MG63 (cell line): ENCODE results near the gene ELN. TPM values are rescaled to one million over a fixed set of nuclear protein-coding genes. Genes with fewer than 3 reads are reported as not detected.
"Not testable (repeated sequence)": the region's sequence is repeated elsewhere in the genome, so short reads cannot be mapped to it uniquely, and the experiment has no call there.

Source experiments
- DNase-seq: peaks from one replicate; pipeline ENCODE4 v3.0.0-alpha.2; 2020
- H3K27me3 ChIP-seq: fragments of 250-450 bp; sonication (Bioruptor Pico); 2 replicates; pipeline ENCODE4 v1.5.1; 2020; ENCODE audit warnings: mild to moderate bottlenecking, moderate library complexity
- H3K36me3 ChIP-seq: fragments of 250-450 bp; sonication (Bioruptor Pico); 2 replicates; pipeline ENCODE4 v1.5.1; 2020; ENCODE audit warnings: mild to moderate bottlenecking, moderate library complexity
- H3K4me3 ChIP-seq: fragments of 250-450 bp; sonication (Bioruptor Pico); 2 replicates; pipeline ENCODE4 v1.5.1; 2020; ENCODE audit warnings: mild to moderate bottlenecking, moderate library complexity
- H3K9me3 ChIP-seq: fragments of 250-450 bp; sonication (Bioruptor Pico); 2 replicates; pipeline ENCODE4 v1.5.1; 2020; ENCODE audit warnings: mild to moderate bottlenecking, moderate library complexity
- total RNA-seq: library from RNA; depleted of rRNA; stranded (reverse); fragments of >200 nt; shearing (Covaris generic); gene quantifications from 2 replicates; pipeline ENCODE4 v1.2.3, GENCODE V29; 2014; ENCODE audit warnings: low replicate concordance; rRNA removed

ELN gene
- total RNA-seq, result not detected in 2 replicates

- no peak for DNase-seq
- Histone ChIP-seq H3K27me3 (no peaks in the 10 kb centered on the region), H3K36me3 (no peaks in the 10 kb centered on the region), H3K9me3 (no peaks in the 10 kb centered on the region), H3K4me3 (no peak within 1 kb of the TSS)
Observed at GRCh38 chr7:74027683-74028320, at the start of gene ELN. TSS of gene ELN (plus strand) at chr7:74028173. CDS start at chr7:74028188, 15 bp downstream.

GRCh38 chr7:73978661-73979563 lies 49.1 kb upstream of the ELN start:
- no peaks in the 10 kb centered on the region for H3K27me3 ChIP-seq
- DNase-seq, result peak; percentile 45
- H3K36me3 ChIP-seq, result no peaks in the 10 kb centered on the region
- no peaks in the 10 kb centered on the region for H3K9me3 ChIP-seq
- H3K4me3 ChIP-seq, result no peak overlapping the region

- not testable (repeated sequence) for H3K36me3 ChIP-seq, DNase-seq, H3K27me3 ChIP-seq, H3K4me3 ChIP-seq, H3K9me3 ChIP-seq
Observed at GRCh38 chr7:73979656-73980055, 48.3 kb upstream of the ELN start.

- Histone ChIP-seq H3K9me3 (no peaks in the 10 kb centered on the region), H3K4me3 (no peak overlapping the region), H3K36me3 (no peaks in the 10 kb centered on the region), H3K27me3 (no peaks in the 10 kb centered on the region)
- DNase-seq, result no peak
Observed at GRCh38 chr7:73980206-73980605, 47.8 kb upstream of the ELN start.

GRCh38 chr7:73981933-73982332 lies 46.0 kb upstream of the ELN start:
- DNase-seq, result no peak
- Histone ChIP-seq H3K4me3 (no peak overlapping the region), H3K9me3 (no peaks in the 10 kb centered on the region), H3K36me3 (no peaks in the 10 kb centered on the region), H3K27me3 (no peaks in the 10 kb centered on the region)

- DNase-seq, result no peak
- H3K36me3 ChIP-seq, result no peaks in the 10 kb centered on the region
- no peaks in the 10 kb centered on the region for H3K9me3 ChIP-seq
- H3K27me3 ChIP-seq, result no peaks in the 10 kb centered on the region
- no peak overlapping the region for H3K4me3 ChIP-seq
Observed at GRCh38 chr7:73983437-73984164, 44.4 kb upstream of the ELN start.

- H3K4me3 ChIP-seq, result no peak overlapping the region
- no peaks in the 10 kb centered on the region for H3K27me3 ChIP-seq
- no peaks in the 10 kb centered on the region for H3K9me3 ChIP-seq
- no peaks in the 10 kb centered on the region for H3K36me3 ChIP-seq
- DNase-seq, result no peak
Observed at GRCh38 chr7:73984481-73985205, 43.3 kb upstream of the ELN start.

GRCh38 chr7:73985737-73986141 lies 42.2 kb upstream of the ELN start:
- no peaks in the 10 kb centered on the region for H3K27me3 ChIP-seq
- no peak for DNase-seq
- no peaks in the 10 kb centered on the region for H3K36me3 ChIP-seq
- no peaks in the 10 kb centered on the region for H3K9me3 ChIP-seq
- no peak overlapping the region for H3K4me3 ChIP-seq

- no peaks in the 10 kb centered on the region for H3K9me3 ChIP-seq
- no peaks in the 10 kb centered on the region for H3K36me3 ChIP-seq
- no peak overlapping the region for H3K4me3 ChIP-seq
- H3K27me3 ChIP-seq, result no peaks in the 10 kb centered on the region
- DNase-seq, result no peak
Observed at GRCh38 chr7:73986158-73986631, 41.8 kb upstream of the ELN start.

GRCh38 chr7:73987298-73987697 lies 40.7 kb upstream of the ELN start:
- Histone ChIP-seq H3K36me3 (no peaks in the 10 kb centered on the region), H3K27me3 (no peaks in the 10 kb centered on the region), H3K4me3 (no peak overlapping the region), H3K9me3 (no peaks in the 10 kb centered on the region)
- no peak for DNase-seq

- Histone ChIP-seq H3K36me3 (no peaks in the 10 kb centered on the region), H3K9me3 (no peaks in the 10 kb centered on the region)
- no peak for DNase-seq
Observed at GRCh38 chr7:73988197-73988596, 39.8 kb upstream of the ELN start.

GRCh38 chr7:73991522-73992100 lies 36.4 kb upstream of the ELN start:
- Histone ChIP-seq H3K9me3 (peaks cover 7% of the 10 kb centered on the region), H3K4me3 (no peak overlapping the region), H3K36me3 (no peaks in the 10 kb centered on the region), H3K27me3 (no peaks in the 10 kb centered on the region)
- DNase-seq, result peak; percentile 29

More at GRCh38 chr7:73988197-73988596, 39.8 kb upstream of the ELN start:
- no peak overlapping the region for H3K4me3 ChIP-seq
- no peaks in the 10 kb centered on the region for H3K27me3 ChIP-seq

- Histone ChIP-seq H3K36me3 (no peaks in the 10 kb centered on the region), H3K4me3 (no peak overlapping the region), H3K9me3 (peaks cover 7% of the 10 kb centered on the region), H3K27me3 (no peaks in the 10 kb centered on the region)
- DNase-seq, result peak; percentile 78
Observed at GRCh38 chr7:73992101-73992562, 35.8 kb upstream of the ELN start.

GRCh38 chr7:73994023-73994422 lies 34.0 kb upstream of the ELN start:
- Histone ChIP-seq H3K36me3 (no peaks in the 10 kb centered on the region), H3K27me3 (no peaks in the 10 kb centered on the region), H3K4me3 (no peak overlapping the region), H3K9me3 (peaks cover 7% of the 10 kb centered on the region)
- no peak for DNase-seq

- Histone ChIP-seq H3K9me3 (peaks cover 7% of the 10 kb centered on the region), H3K36me3 (no peaks in the 10 kb centered on the region), H3K27me3 (no peaks in the 10 kb centered on the region), H3K4me3 (no peak overlapping the region)
- no peak for DNase-seq
Observed at GRCh38 chr7:73994761-73995160, 33.2 kb upstream of the ELN start.

- peak; percentile 77 for DNase-seq
- H3K9me3 ChIP-seq, result peaks cover 7% of the 10 kb centered on the region
- no peaks in the 10 kb centered on the region for H3K36me3 ChIP-seq
- H3K4me3 ChIP-seq, result no peak overlapping the region
- H3K27me3 ChIP-seq, result no peaks in the 10 kb centered on the region
Observed at GRCh38 chr7:73995330-73995729, 32.6 kb upstream of the ELN start.
